HG02852 (cell line): ENCODE data around the gene MARCO.
"Not testable (repeated sequence)": the region's sequence is repeated elsewhere in the genome, so short reads cannot be mapped to it uniquely, and the experiment has no call there.

Experiments
- ATAC-seq: cut with Tn5 transposase; IDR thresholded peaks from one replicate; pipeline ENCODE4 v1.9.1; 2021; ENCODE audit warnings: mild to moderate bottlenecking, moderate library complexity; ENCODE audit not compliant: unreplicated experiment

The MARCO gene

DNA sequence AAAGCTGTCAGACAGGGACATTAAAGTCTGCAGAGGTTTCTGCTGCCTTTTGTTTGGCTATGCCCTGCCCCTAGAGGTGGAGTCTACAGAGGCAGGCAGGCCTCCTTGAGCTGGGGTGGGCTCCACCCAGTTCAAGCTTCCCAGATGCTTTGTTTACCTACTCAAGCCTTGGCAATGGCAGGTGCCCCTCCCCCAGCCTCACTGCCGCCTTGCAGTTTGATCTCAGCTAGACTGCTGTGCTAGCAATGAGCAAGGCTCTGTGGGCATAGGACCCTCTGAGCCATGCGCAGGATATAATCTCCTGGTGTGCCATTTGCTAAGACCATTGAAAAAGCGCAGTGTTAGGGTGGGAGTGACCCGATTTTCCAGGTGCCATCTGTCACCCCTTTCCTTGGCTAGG lies 61.9 kb downstream of the MARCO start:
- ATAC-seq, result not testable (repeated sequence)

DNA sequence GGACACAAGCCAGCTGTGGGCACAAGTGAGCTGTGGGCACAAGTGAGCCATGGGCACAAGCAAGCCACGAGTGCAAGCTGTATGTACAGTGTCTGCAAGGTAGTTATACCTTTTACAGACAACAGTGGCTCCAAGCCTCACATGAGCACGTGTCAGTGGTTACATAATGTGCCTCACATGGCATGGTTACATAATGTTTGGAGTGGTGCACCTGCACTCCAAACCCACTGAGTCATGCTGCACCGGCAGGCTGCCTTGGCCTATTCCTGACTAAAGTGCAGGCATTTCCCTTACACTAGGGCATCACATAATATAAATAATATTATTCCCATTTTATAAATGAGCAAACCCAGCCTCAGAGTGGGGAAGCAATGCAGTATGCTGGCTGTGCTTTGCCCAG lies 62.6 kb downstream of the MARCO start:
- ATAC-seq, result no peak

DNA sequence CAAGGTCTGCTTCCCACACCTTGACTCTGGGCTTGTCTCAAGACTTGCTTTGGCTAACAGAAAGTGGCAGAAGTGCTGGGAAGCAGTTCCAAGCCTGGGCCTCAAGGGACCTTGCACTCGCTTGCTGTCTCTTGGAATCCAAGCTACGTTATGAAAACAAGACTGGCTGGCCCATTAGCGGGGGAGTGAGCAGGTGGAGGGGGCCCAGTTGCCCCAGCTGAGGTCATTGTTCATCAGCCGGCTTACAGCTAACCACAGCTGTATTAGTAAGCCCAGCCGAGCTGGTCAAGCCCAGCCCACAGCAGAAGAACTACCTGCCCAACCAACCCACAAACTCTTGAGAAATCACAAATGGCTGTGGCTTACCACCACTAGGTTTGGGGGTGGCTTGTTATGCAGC lies 63.1 kb downstream of the MARCO start:
- ATAC-seq, result no peak

- ATAC-seq, result no peak
Observed at GRCh38 chr2:119005555-119005954, 63.6 kb downstream of the MARCO start.

GRCh38 chr2:119006441-119006840 lies 64.4 kb downstream of the MARCO start:
- ATAC-seq, result no peak

- no peak for ATAC-seq
Observed at GRCh38 chr2:119008108-119008507, 66.1 kb downstream of the MARCO start.

DNA sequence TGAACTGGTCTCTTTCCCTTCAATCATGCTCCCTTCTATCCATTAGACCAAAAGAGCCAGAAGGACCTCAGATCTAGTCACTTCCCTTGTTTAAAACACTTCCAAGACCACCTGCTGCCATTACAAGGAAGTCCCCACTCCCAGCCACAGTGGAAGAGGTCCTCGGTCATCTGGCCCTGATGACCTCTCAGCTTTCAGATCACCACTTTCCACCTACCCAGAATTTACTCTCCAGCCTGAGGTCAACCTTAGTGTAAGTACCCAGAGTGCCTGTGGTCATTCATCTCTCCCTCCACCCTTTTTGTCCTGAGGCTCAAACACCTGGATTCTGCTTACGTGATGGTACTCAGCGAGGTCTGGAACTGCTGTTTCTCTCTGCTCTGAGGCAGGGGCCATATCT lies 67.1 kb downstream of the MARCO start:
- no peak for ATAC-seq

DNA sequence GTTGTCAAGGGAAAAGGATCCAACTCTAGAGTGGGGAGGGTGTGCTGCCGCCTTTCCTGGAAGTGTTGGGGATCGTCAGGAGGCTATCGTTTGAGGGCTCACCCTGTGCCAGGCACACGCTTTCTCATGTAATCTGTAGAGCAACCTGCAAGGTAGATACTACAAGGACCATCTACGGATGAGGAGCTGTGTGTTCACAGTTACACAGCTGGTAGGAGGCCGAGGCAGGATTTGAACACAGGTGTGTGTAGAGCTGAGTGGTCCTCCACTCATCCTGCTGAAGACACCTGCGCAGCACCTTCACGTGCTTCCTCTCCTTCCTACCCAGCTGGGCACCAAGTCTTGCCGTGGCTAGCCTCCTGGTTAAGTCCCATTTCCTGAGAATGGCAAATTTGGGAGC lies 68.3 kb downstream of the MARCO start:
- no peak for ATAC-seq

DNA sequence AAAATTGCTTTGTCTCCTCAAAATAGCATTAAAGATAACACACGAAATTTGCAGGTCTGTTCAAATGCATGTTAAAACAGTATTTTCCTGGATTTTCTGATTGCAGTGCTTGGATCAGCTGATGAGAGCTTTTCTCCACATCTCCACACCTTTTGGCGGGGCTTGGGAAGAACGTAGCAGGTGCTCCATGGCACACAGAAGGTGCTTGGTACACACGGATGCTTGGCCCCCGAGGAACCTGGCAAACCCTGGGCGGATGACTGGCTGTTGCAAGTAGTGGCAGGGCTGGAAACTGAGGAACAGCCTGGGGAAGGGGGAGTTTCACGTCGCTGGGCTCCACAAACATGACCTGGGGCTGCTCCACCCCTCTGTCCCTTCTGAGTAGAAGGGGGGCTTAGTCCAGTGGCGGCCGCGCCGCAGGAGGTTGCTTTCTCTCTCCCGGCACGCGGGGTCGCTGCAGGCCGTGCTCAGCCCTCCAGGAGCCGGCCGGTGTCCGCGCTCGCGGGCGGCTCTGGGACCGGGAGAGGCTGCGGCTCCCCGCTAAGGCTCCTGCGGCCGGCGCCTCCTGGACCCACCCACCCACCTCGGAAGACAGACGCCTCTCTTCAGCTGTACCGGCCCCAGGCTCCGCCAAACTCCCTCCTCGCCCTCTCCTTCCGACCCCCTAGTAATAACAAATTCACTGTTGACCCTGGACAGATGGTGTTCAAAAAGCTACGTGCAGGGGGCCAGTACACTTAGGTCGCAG lies 69.3 kb downstream of the MARCO start:
- ATAC-seq, result no peak

GRCh38 chr2:119011910-119012209 lies 69.9 kb downstream of the MARCO start:
- no peak for ATAC-seq

DNA sequence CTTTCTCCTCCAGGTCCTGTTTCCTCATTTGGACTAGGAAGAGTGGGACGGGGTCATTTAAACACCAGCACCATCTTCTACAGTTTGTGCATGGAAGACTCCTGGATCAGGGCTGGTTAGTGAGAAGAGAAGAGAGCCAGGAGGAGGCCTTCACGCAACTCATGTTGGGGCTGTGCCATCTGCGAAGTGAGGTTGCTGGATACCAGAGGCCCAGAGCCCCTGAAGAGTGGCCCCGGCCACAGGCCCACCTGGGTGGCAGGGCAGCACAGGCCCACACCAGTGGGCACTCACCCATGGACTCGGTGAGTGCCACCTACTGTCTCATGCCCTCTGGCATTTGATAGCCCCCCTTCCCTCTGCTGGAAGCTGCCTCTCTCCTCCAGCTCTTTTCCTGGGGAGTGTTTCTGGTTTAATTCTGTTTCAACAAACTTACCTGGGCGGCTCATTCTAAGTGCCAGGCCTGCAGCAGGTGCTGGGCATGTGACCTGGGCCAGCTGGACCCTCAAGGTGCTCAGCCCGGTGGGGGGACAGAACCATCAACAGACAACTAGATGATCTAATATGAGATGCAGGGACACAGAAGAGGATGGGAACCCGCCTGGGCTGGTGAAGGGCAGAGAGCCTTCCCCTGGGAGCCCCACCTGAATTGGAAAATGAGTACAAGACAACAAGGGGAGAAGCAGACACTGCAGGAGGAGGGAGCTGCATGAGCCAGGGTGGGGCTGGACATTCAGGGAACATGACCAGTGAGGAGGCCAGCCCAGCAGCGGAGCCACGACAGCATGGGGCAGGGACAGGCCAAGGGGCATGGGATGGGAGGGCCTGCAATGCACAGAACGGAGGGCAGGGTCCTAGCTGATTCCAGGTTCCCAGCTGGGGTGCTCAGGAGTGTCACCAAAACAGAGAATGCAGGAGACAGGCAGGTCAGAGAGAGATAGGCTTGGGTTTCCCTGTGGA lies 70.6 kb downstream of the MARCO start:
- ATAC-seq, result no peak

- ATAC-seq, result no peak
Observed at GRCh38 chr2:119013671-119014070, 71.7 kb downstream of the MARCO start.

- ATAC-seq, result no peak
Observed at GRCh38 chr2:119015845-119016244, 73.9 kb downstream of the MARCO start.

DNA sequence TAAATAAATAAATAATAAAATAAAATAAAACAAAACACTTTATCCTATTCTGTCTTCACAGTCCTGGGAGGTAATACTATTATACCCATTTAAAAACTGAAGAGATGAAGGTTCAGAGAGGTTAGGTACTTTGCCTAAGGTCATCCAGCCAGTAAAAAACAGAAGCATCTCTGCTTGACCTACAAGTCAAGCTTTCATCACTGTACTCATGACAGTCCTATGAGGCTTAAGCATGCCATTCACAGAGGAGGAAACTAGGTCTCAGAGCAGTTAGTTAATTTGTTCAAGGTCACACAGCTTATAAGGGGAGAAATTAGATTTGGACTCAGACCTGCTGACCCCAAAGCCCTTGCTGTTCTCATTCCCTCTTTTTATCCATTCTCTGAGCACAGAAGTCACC lies 77.5 kb downstream of the MARCO start:
- no peak for ATAC-seq

DNA sequence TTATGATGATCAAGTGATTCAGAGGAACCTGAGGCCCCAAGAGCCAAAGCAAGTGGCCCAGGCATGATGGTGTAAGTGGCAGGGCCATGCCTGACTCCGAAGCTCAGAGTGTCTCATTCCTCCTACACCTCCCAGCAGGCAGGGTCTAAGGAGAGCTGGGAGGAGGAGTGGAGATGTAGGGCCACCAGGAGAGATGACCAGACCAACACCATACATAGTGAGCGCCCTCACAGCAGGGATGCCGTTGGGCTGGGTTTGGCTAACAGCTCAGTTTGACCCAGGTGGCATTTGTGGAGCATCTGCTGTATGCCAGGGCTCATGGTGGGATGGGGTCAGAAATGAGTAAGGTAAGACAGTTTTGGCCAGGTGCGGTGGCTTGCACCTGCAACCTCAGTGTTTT lies 80.7 kb downstream of the MARCO start:
- ATAC-seq, result no peak

- ATAC-seq, result no peak
Observed at GRCh38 chr2:119023534-119023933, 81.5 kb downstream of the MARCO start.

DNA sequence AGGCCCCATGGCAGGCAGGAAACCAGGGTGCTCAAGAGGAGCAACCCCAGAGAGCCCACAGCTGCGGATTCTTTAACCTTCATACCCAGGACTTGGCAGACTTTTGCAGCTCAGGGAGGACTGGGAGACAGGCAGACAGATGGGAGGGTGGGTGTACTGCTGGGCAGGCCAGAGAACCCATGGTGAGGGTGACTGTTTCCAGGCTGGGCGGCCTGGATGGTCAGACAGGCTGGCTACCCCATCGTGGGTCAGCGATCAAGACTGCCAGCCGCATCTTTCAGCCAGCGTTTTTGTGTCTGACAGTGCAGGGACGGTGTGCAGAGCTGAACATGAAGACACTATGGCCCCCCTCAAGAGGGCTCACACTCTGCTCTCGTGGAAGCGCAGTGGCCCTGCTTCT lies 82.2 kb downstream of the MARCO start:
- ATAC-seq, result no peak

- no peak for ATAC-seq
Observed at GRCh38 chr2:119024568-119024967, 82.6 kb downstream of the MARCO start.

- ATAC-seq, result no peak
Observed at GRCh38 chr2:119025013-119025412, 83.0 kb downstream of the MARCO start.

GRCh38 chr2:119025762-119026351 lies 83.9 kb downstream of the MARCO start:
- no peak for ATAC-seq

GRCh38 chr2:119026890-119027289 lies 84.9 kb downstream of the MARCO start:
- ATAC-seq, result no peak
